NCI-H187 (cell line): ENCODE results near the gene RNF217.
A peak's percentile ranks its signal among the peaks of the same experiment; 100 is the strongest.
"Not testable (repeated sequence)": the region's sequence is repeated elsewhere in the genome, so short reads cannot be mapped to it uniquely, and the experiment has no call there.

Source experiments
- DNase-seq, 2 experiments: peaks; one replicate each; lab custom pipeline; 2025; lab: John Stamatoyannopoulos, UW

RNF217 gene

DNA sequence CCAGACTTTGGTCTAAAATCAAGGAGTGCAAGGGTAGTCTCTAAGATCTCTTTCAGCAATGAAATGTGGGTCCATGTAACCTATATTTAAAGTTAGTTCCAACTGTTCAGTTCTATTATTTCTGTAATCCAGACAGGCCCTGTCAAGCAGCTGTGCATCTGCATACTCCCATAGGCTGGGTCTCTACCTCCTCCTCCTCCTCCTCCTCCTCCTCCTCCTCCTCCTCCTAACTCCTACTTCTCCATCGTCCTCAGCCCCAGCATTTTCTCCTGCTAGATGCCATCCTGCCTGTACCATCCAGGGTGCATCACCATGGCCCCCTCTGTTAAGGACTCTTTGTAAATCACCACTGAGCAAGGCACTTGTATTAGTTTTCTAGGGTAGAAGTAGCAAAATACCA is 138.9 kb downstream of the RNF217 start:
- no peak for DNase-seq

DNA sequence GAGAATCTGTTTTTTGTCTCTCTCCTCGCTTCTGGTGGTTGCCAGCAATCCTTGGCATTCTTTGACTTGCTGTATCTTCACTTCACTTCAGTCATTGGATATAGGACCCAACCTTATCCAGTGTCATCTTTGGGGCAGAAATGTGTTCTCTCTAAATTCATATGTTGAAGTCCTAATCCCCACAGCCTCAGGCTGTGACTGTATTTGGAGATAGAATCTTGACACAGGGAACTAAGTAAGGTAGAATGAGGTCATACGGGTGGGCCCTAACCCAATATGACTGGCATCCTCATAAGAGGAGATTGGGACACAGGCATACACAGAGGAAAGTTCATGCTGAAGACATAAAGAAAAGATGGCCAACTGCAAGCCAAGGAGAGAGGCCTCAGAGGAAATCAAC is 139.4 kb downstream of the RNF217 start:
- DNase-seq = no peak

DNA sequence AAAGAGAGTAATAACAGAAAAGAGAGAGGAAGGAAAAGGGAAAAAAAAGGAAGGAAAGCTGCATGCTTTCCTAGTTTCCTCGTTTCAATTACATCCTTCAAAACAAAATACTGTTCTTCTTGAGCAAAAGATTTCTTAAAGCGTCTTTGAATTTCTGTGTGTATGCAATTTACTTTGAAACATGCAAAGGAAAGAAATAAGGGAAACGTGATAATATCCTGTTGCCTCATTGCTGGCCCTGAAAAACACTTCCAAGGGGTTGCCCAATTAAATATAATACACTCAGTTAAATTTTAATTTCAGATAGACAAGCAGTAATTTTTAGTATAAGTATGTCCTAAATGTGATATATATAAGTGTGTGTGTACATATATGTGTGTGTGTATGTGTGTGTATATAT is 140.2 kb downstream of the RNF217 start:
- no peak for DNase-seq

DNA sequence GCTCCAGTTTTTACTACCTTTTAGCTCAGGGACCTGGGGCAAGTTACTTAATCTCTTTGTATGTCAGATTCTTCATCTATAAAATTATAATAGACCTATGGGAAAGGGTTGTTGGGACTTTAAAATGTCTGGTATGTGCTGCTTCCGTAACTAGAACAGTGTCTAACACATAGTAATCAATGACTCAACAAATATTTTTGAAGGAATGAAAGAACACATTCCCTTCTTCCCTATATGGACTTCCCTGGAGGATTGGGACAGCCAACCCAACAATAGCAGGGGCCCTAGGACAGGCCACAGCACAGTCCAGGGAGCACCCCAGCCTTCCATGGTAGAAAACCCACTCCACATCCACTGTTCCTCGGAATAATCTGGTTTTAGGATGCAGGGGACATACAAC is 140.7 kb downstream of the RNF217 start:
- DNase-seq = no peak

DNA sequence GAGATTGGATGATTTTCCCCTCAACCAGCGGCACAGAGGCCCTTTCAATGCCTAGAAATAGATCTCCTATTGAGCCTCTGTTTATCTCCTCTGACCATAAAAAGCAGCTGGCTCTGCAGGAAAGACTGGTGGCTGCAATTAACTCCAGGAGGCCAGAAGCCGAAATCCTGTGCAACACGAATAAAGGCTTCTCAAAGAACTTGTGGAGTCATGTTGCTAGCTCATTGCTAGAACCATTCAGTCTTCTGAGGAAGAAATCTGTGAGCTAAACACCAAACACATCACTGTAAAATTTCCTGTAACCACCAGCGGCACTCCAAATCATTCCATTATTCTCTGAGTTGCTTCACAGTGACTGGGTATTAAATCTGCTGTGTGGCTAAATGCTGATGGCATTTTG is 142.2 kb downstream of the RNF217 start:
- DNase-seq = no peak

DNA sequence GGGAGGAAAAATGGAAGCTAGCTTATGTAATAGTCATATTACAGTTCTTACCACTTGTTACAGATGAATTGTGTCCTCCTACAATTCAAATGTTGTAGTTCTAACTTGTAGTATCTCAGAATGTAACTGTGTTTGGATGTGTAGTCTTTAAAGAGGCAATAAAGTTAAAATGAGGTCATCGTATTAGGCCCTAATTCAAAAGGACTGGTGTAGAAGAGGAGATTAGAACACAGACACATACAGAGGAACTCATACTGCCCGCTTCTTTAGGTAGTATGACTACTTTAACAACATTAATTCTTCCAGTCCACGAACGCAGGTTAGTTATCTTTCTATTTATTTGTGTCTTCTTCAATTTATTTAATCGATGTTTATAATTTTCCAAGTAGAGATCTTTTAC is 144.8 kb downstream of the RNF217 start:
- no peak for DNase-seq

DNA sequence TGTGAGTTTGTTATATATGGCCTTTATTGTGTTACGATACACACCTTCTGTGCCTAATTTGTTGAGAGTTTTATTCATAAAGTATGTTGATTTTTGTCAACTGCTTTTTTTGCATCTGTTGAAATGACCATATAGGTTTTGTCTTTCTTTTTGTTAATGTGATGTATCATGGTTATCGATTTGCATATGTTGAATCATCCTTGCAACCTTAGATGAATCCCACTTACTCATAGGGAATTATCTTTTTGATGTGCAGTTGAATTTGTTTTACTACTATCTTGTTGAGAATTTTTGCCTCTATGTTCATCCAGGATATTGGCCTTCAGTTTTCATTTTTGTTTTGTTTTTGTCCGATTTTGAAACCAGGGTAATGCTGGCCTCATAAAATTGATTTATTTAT is 145.7 kb downstream of the RNF217 start:
- no peak for DNase-seq

DNA sequence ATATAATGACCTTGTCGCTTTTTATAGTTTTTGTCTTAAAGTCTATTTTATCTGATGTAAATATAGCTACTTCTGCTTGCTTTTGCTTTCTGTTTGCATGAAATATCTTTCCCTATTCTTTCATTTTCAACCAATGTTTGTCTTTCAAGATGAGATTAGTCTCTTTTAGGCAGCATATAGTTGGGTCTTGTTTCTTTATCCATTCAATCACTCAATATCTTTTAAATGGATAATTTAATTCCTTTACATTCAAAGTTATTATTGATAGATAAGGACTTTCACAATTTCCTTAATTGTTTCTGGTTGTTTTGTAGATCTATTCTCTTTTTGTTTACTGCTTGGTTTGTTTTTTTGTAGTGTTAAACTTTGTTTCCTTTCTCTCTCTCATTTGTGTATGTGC is 147.8 kb downstream of the RNF217 start:
- no peak for DNase-seq

DNA sequence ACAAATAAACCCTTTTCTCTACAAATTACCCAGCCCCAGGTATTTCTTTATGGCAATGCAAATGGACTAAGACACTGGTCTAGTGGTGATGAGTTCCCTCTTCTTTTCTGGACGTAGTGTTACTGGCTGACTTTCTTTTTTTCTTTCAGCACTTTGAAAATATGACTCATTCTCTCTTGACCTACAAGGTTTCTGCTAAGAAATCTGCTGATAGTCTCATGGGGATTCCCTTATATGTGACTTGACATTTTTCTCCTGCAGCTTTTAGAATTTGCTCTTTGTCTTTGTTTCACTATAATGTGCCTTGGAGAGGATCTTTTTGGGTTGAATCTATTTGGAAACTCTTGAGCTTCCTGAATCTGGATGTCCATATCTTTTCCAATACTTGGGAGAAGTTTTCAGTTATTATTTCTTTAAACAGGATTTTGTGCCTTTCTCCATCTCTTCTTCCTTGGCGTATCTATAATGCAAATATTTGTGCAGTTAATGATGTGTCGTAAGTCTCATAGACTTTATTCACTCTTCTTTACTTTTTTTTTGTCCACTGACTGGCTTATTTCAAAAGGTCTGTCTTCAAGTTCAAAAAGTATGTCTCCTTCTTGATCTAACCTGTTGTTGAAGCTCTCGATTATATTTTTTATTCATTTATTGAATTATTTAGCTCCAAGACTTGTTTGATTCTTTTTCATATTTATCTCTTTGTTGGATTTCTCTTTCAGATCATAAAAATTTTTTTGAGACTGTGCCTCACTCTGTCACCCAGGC is 149.2 kb downstream of the RNF217 start:
- DNase-seq = no peak

DNA sequence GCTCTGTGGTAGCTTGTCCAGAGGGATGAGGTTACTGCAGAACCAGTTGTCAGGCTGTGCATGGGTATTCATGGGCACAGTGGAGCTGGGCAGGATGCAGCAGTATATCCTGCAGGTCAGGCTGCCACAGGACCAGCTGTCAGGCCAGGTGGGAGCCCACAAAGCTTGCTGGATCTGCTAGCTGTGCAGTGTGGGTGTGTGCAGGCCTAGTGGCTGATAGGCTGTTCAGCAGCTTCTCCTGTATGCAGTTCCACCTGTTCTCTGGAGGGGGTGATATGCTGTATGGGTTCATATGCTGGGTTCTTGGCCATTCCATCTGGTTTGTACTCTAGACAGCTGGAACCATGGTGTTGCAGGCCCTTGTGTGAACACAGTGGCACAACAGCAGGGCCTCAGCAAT is 150.7 kb downstream of the RNF217 start:
- DNase-seq = no peak

DNA sequence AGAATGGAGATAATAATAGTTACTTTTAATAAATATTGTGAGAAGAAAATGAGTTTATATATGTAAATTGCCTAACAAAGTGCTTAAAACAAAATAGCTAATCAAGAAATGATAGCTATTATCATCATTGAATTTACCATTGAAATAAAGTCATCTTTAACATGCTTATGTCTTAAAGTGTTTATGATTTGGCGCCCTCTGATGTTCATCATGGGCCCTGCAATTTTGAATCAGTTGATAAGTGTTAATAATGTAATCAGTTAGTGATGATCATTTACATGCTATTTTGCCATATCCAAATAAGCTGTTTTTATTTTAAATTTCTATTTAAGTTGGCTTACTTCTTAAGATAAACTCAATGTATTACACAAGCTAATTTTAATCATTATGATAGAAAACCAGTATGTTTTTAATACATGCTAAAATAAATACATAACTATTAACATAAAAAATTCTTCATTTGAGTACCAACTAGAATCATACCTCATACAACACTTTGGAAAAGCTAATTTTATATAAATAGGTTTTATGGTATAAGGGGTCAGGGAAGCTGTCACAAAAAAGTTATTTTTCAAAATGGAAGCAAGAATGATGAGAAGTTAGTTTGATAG is 152.1 kb downstream of the RNF217 start:
- peak in 1 of 2 experiments; percentile 13 for DNase-seq

DNA sequence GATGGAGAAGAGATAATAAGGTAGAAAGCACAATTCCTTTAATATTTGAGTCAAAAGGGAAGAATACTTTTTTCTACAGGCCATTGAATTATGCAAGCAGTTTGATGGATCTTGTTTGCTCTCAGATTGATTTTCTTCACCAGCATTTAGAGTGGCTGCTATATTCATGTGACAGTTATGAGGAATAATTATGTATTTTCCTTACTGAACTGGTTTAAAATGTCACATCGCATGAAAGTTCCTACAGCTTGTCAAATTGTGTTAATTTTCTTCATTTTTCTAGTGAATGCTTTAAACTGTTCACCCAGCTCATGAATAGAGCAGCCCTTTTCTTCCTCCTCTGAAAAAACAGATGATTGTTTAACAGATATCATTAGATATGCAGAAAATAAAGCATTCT is 153.9 kb downstream of the RNF217 start:
- DNase-seq = no peak

DNA sequence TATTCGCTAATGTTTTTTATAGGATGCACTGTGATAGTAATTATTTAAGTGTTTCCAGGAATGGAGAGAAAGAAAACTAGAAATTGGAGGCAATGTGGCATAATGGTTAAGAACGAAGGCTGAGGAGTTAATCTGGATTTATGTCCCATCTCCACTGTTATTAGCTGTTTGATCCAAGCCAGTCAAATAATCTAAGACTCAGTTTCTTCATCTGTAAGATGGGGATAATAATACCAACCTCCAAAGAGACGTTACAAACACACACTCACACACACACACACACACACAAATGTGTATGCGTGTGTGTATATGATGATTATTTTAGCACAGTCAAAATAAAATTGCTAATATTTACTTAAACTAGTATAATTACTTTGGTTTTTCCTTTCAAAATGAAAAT is 154.5 kb downstream of the RNF217 start:
- no peak for DNase-seq

DNA sequence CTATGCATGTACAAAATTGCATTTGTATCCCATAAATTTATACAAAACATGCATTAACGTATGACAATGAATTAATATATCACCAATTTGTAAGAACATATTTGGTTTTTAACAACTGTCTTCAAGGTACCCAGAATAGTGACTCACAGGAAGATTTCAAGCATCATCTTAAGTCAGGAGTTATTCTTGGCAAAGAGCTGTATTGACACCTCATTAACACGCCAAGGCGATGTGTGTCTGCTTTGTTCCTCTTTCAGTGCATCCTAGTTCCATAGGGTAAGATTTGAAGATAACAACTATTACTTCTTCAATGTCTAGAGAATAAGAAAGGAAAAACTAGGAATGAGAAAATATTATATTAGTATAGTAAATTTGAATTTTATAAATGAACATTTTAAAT is 155.6 kb downstream of the RNF217 start:
- no peak for DNase-seq

DNA sequence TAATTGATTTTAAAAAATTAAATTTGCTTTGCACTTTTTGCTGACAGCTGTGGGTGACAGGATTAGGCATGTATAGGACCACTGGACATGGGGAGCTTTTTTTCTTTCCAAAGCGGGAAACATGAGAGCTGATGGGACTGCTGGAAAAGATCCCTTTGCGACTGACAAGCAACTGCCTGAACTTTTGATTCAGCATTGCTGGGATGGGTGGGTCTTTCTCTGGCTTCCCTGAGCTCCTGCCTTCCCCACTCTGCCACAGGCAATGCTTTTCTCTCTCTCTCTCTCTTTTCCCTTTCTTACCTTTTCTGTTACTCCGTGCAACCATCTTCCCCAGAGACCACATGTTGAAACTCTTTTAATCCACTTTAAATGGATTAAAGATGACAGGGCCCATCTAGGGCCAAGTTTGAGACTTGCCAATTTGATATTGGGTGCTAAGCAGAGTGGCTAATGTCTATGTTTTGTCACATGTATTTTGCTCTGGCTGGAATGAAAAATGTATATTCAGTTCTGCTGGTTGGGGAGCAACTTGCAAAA is 157.9 kb downstream of the RNF217 start:
- DNase-seq = no peak

DNA sequence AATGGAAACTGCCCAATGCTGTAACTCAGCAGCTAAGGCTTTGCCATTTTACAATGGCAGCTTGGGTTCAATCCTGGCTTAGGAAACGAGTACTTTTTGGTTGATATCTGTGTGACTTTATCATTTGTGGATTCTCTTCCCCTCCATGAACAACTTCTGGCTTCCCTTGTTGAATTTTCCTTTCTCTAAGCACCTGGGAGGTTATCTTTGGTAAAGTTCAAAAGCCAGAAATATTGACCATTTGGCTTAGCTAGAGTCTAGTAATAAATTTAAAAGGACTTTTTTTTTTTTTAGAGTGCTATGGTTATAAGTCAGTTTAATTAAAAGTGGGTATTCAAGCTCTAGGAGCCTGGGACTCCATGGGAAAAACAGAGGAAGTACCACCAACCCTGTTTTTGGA is 159.7 kb downstream of the RNF217 start:
- DNase-seq = no peak

DNA sequence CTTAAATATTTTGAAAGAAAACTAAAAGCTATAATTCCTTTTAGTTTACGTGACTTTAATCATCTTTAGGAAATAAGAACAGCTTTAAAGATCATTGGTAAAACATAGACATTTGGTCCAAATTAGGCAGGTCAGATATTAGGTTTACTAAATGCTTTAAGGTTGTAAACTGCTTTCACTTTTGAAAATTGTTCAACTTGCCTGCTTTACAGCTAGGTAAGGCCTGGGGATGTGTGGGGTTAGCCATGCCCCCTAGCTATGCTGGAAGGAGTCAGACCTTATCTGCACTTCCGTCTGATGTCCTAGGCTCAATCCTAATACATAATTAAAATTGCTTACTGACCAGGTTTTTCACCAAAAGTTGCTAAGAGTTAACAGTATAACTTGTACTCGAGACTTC is 160.8 kb downstream of the RNF217 start:
- no peak for DNase-seq

DNA sequence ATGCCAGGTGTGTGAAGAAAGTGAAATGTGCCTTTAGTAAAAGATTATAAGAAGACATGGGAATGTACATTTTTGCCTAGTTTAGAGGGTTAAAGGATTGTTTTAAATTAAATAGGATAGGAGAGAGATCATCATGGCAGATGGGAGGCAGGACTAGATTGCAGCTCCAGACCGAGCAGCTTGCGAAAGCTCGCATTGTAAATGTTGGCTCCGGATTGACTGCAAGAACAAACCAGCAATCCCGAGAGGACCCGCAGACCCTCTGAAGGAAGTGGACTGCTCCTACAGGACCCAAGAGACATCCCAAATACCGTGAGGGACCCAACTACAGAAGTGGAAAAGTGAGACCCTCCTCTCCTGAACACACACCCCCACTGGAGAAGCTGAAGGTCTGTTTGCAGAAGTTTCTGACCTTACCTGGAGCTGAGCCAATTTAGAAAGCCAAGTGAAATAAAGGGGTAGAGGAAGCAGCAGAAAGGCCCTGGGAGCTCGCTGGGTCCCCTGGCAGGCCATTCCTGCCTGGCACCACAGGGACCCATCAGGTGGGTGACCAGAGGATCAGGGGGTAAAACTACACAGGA is 161.3 kb downstream of the RNF217 start:
- DNase-seq = no peak

DNA sequence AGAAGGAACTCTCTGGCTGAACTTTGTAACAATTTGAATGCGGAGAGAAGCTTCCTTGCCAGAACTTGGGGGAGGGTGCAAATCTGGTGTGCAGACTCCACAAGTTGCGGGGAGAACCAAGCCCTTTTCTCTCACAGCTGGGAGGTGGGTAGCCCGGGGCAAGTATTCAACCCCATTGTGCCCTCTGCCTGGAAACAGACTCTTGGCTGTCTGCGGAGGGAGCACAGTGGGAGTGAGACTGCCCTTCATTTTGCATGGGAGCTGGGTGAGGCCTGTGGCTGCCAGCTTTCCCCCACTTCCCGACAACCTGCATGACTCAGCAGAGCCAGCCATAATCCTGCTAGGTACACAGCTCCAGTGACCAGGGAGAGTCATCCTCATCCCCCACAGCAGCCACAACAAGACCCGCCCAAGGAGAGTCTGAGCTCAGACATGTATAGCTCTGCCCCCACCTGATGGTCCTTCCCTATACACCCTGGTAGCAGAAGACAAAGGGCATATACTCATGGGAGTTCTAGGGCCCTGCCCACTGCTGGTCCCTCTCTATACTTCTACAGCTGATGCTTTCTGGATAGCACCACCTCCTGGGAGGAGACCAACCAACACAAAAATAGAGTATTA is 161.9 kb downstream of the RNF217 start:
- DNase-seq = no peak

DNA sequence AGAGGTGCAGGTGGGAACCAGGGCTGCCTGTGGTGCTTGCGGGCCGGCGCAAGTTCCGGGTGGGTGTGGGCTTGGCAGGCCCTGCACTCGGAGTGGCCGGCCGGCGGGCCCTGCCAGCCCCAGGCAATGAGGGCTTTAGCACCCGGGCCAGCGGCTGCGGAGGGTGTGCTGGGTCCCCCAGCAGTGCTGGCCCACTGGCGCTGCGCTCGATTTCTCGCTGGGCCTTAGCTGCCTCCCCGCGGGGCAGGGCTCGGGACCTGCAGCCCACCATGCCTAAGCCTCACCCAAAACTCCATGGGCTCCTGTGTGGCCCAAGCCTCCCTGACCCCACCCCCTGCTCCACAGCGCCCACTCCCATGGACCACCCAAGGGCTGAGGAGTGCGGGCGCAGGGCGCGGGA is 163.6 kb downstream of the RNF217 start:
- DNase-seq = not testable (repeated sequence)

DNA sequence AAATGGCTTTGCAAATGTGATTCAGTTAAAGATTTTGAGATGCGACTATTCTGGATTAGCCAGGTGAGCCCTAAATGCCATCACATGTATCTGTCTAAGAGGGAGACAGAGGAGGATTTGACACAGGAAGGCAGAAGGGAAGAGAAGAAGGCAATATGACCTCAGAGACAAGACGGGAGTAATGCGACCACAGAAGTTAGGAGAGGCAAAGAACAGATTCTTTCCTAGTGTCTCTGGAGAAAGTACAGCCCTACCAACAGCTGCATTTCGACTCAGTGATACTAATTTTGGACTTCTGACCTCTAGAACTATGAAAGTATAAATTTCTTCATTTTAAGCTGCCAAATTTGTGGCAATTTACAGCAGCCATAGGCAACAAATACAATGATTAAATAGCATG is 167.1 kb downstream of the RNF217 start:
- DNase-seq = no peak

DNA sequence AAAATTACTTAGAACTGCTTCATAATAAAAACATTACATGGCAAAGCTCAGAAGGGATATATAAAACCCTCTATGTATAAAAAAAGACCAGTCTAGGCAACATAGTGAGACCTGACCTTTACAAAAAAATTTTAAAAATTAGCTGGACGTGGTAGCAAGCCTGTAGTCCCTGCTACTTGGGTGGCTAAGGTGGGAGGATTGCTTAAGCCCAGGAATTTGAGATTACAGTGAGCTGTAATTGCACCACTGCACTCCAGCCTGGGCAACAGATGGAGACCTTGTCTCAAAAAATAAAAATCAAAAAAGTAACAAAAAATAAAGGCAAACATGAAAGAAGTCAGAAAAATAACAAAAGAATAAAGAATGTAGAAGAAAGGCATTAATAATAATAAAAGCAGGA is 169.8 kb downstream of the RNF217 start:
- DNase-seq = no peak

DNA sequence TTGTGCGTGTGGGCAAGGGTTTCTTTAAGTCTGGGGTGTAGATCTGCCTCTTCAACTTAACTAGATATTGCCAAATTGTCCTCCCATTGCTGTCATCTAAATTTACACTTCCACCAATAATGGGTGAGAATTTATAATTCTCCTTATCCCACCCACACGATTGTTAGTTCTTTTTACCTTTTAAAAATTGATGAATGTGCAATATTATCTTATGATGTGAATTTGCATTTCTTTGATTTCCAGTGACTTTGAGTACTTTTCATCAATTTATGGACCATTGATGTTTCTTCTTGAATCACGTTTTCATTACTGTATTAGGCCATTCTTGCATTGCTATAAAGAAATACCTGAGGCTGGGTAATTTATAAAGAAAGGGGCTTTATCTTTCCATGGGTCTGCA is 174.1 kb downstream of the RNF217 start:
- DNase-seq = no peak
